Heart left ventricle (tissue), 16 donors: ENCODE results near the gene RANBP17. TPM values are rescaled to one million over a fixed set of nuclear protein-coding genes. Genes with fewer than 3 reads are reported as not detected.

ENCODE experiments used
- ATAC-seq, 4 donors: fragments of 200-7000 bp; cut with Tn5 transposase; one replicate each; pipeline ENCODE4 v1.9.1; 2020 to 2022; ENCODE audit warnings: moderate library complexity in 4 of 4, mild to moderate bottlenecking in 3 of 4, moderate number of reproducible peaks in 1 of 4
- DNase-seq, 5 donors: peaks; one replicate each; pipeline ENCODE4 v3.0.0-alpha.2; 2020
- H3K27ac ChIP-seq, 12 donors: fragments of 200-600 bp; sonication (generic) in 4 of 12; one replicate each; pipeline versions ENCODE4 v1.5.0 to v1.8.0; 2016 to 2022; ENCODE audit warnings: mild to moderate bottlenecking in 2 of 12
- H3K27me3 ChIP-seq, 9 donors: fragments of 200-600 bp; sonication (generic) in 2 of 9; one replicate each; pipeline versions ENCODE4 v1.5.1 to v1.8.0; 2016 to 2022; ENCODE audit warnings: mild to moderate bottlenecking in 3 of 9
- H3K36me3 ChIP-seq, 9 donors: fragments of 200-600 bp; sonication (generic) in 2 of 9; one replicate each; pipeline versions ENCODE4 v1.5.0 to v1.8.0; 2018 to 2022; ENCODE audit warnings: mild to moderate bottlenecking in 2 of 9
- H3K4me1 ChIP-seq, 12 donors: fragments of 200-600 bp; sonication (generic) in 4 of 12; one replicate each; pipeline versions ENCODE4 v1.5.0 to v1.8.0; 2016 to 2022; ENCODE audit warnings: mild to moderate bottlenecking in 3 of 12
- H3K4me3 ChIP-seq, 12 donors: fragments of 200-600 bp; sonication (generic) in 4 of 12; one replicate each; pipeline versions ENCODE4 v1.5.0 to v1.8.0; 2017 to 2022; ENCODE audit warnings: mild to moderate bottlenecking in 9 of 12, moderate library complexity in 4 of 12
- H3K9me3 ChIP-seq, 12 donors: fragments of 200-600 bp; sonication (generic) in 4 of 12; one replicate each; pipeline versions ENCODE4 v1.5.0 to v1.8.0; 2016 to 2022; ENCODE audit warnings: mild to moderate bottlenecking in 1 of 12
- CTCF ChIP-seq, 12 donors: fragments of 200-600 bp; sonication (generic) in 4 of 12; IDR thresholded peaks; one replicate each; pipeline versions ENCODE4 v1.5.0 to v1.8.0; 2018 to 2022; ENCODE audit warnings: antibody characterized with exemption in 12 of 12, mild to moderate bottlenecking in 5 of 12
- POLR2A ChIP-seq, 2 donors: fragments of 450-650 bp; IDR thresholded peaks; one replicate each; pipeline ENCODE4 v1.6.1; 2017; ENCODE audit warnings: antibody characterized with exemption in 2 of 2, mild to moderate bottlenecking in 2 of 2, moderate library complexity in 2 of 2
- WGBS, 4 donors: extraction: QIAGEN DNeasy Blood & Tissue Kit in 2 of 4; methylation state at CpG; one replicate each; pipeline versions ENCODE4 v1.1.5 to v1.1.7; 2013 to 2018; 5-methylcytosine and 5-hydroxymethylcytosine counted together
- intact Hi-C, 10 donors: fragments of 100-400 bp; cut with DNase I; formaldehyde crosslinking; loops; one replicate each; pipeline versions ENCODE4 v1.11.1 to v1.14.2; 2022
- polyA plus RNA-seq, 2 donors: library from polyadenylated mRNA; stranded (reverse); fragments of 200-250 nt; gene quantifications; one replicate each; pipeline ENCODE4 v1.2.3, GENCODE V29; 2013
- total RNA-seq, 9 donors: library from RNA; depleted of rRNA in 2 of 9; stranded (reverse); fragments of >200 nt in 2 of 9; fragmentation: NEBNext Ultra II Directional in 3 of 9; extraction: Animal tissue kit (Norgen Biotek cat#: 25700) in 3 of 9; gene quantifications; one replicate each; pipeline versions ENCODE4 v1.1.0 to v1.2.4, GENCODE V29; 2016 to 2023
- donor health status: ischemic (EF 13 %, LVEDD 7.1; RV severe dilation, severe dysfunction).
- donor health status: healthy with polysubstance abuse.
- donor health status: DM: no; HTN: yes; CAD: no.
- donor health status: DM: no; HTN: no; CAD: no.
- donor health status: ischemic (EF 25% LVEDD 6.9; RV normal size, moderate dysfunction).
- donor health status: ischemic (EF 25% LVEDD 5.7; RV mildly dilated, moderate dysfunction).
- donor health status: healthy.
- donor health status: DM: yes; HTN: yes; CAD: no.
- donor health status: ischemic (EF 35%, LVEDD 5.7; RV mildly dilated, moderate dysfunction).
- donor health status: nonischemic (EF 11% LVEDD 7.7; RV severe dilation, severe dysfunction).
- donor health status: DM: yes; HTN: yes; CAD: no.
- donor health status: PGD.
- donor health status: ischemic (EF 29% LVEDD 5.4; RV normal size, mild dysfunction).
- donor health status: nonischemic (EF 23%, LVEDD 6.1; RV moderate dilation, normal function).

Gene RANBP17
- total and polyA plus RNA-seq, 11 donors, result 0.65 to 11.5 (median 3.7) TPM

DNA sequence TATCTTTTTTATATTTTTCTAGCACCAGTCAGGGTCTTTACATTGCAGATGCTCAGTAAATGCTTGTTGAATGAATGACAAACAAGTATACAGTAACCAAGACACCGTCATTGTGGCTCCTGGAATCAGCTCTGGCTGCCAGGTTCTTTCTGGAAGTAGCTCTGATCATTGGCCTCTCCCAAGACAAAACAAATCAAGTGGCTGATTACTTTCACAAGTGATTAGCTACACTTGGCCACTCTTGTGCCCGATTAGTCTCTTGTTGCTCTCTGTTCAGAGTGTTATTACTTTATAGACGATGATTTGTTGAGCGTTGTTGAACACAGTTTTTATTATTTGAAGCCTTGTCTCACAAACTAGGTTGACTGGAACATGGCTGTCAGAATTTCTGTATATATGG is 327.6 kb downstream of the RANBP17 start:
- peaks cover 0 to 2% (median 0%) of the 10 kb centered on the region in 9 donors for H3K36me3 ChIP-seq
- no peaks in the 10 kb centered on the region for H3K9me3 ChIP-seq
- DNase-seq (no peak), ATAC-seq (no peak)
- TF ChIP-seq POLR2A (IDR thresholded peaks at IDR 0.05), result no peak
- TF ChIP-seq CTCF (IDR thresholded peaks at IDR 0.05), result no peak
- 93 to 95% (median 94%) methylated on average over 4 of the region's 4 CpGs for WGBS, 4 donors
- no peak overlapping the region for H3K27ac ChIP-seq
- intact Hi-C loops, result no loop called here
- H3K27me3 ChIP-seq, result no peaks in the 10 kb centered on the region
- H3K4me1 ChIP-seq, result no peaks in the 10 kb centered on the region
- no peak overlapping the region for H3K4me3 ChIP-seq

- TF ChIP-seq POLR2A (IDR thresholded peaks at IDR 0.05) (no peak), CTCF (IDR thresholded peaks at IDR 0.05) (no peak)
- ATAC-seq, result no peak
- intact Hi-C loops, result no loop called here
Observed at GRCh38 chr5:171192111-171192510, 330.3 kb downstream of the RANBP17 start.

GRCh38 chr5:171201310-171201709 is 339.5 kb downstream of the RANBP17 start:
- Histone ChIP-seq H3K9me3 (no peaks in the 10 kb centered on the region), H3K27me3 (peaks cover 0 to 6% (median 0%) of the 10 kb centered on the region in 9 donors), H3K4me3 (no peak overlapping the region), H3K27ac (no peak overlapping the region), H3K4me1 (no peaks in the 10 kb centered on the region), H3K36me3 (no peaks in the 10 kb centered on the region)
- WGBS, 4 donors, result 84 to 91% (median 87%) methylated on average over 6 of the region's 6 CpGs
- no peak for ATAC-seq
- no peak for DNase-seq
- intact Hi-C loops, result no loop called here
- TF ChIP-seq POLR2A (IDR thresholded peaks at IDR 0.05) (no peak), CTCF (IDR thresholded peaks at IDR 0.05) (no peak)

More at GRCh38 chr5:171192111-171192510, 330.3 kb downstream of the RANBP17 start:
- H3K27ac ChIP-seq, result no peak overlapping the region
- no peak for DNase-seq
- no peaks in the 10 kb centered on the region for H3K36me3 ChIP-seq
- 82 to 93% (median 87%) methylated on average over 1 of the region's 1 CpG for WGBS, 4 donors
- H3K4me3 ChIP-seq, result no peak overlapping the region
- no peaks in the 10 kb centered on the region for H3K9me3 ChIP-seq
- H3K4me1 ChIP-seq, result no peaks in the 10 kb centered on the region
- H3K27me3 ChIP-seq, result no peaks in the 10 kb centered on the region

DNA sequence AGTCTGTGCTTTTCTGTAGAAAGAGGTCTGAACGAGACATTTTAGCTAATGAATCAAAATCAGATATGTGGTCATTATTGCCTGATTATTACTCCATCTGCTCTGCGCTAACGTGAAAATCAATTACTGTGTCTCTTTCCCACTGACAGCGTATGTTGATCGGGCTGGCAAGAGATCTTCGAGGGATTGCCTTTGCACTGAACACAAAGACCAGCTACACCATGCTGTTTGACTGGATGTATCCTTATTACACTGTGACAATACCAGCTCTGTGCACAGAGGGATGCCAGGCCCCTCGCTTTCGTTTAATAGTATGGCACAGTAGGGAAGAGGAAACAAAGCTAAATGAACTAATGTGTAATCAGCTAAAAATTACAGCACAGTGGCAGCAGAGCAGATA is 343.6 kb downstream of the RANBP17 start:
- Histone ChIP-seq H3K27ac (no peak overlapping the region), H3K27me3 (no peaks in the 10 kb centered on the region), H3K4me1 (peaks cover 0 to 4% (median 0%) of the 10 kb centered on the region in 12 donors), H3K4me3 (no peak overlapping the region), H3K36me3 (no peaks in the 10 kb centered on the region), H3K9me3 (no peaks in the 10 kb centered on the region)
- TF ChIP-seq CTCF (IDR thresholded peaks at IDR 0.05) (no peak), POLR2A (IDR thresholded peaks at IDR 0.05) (no peak)
- intact Hi-C loops, result loop anchor here in 5 of 10 donors (5.0 kb wide), 1 partner anchor 132 kb away; no protein-coding TSS in a partner anchor
- ATAC-seq (no peak), DNase-seq (no peak)
- WGBS, 4 donors, result 88 to 93% (median 90%) methylated on average over 8 of the region's 8 CpGs
